D721Med (cell line): ENCODE results near the gene RAD51C.
A peak's percentile ranks its signal among the peaks of the same experiment; 100 is the strongest.
"Not testable (repeated sequence)": the region's sequence is repeated elsewhere in the genome, so short reads cannot be mapped to it uniquely, and the experiment has no call there.

Source experiments
- DNase-seq: peaks from one replicate; pipeline ENCODE4 v3.0.0; 2011; ENCODE audit warnings: low spot score; ENCODE audit not compliant: insufficient read length
- FAIRE-seq: peaks from 2 replicates; lab custom pipeline; 2011; peaks lifted over from hg19 to GRCh38; lab: Jason Lieb, UNC
- TF ChIP-seq, protein P1 (sequence below): IDR thresholded peaks from 2 replicates; pipeline ENCODE4 v1.5.1; 2012; ENCODE audit warnings: mild to moderate bottlenecking, control low read depth; ENCODE audit not compliant: insufficient read depth; ENCODE audit errors: missing control alignments

The RAD51C gene

DNA sequence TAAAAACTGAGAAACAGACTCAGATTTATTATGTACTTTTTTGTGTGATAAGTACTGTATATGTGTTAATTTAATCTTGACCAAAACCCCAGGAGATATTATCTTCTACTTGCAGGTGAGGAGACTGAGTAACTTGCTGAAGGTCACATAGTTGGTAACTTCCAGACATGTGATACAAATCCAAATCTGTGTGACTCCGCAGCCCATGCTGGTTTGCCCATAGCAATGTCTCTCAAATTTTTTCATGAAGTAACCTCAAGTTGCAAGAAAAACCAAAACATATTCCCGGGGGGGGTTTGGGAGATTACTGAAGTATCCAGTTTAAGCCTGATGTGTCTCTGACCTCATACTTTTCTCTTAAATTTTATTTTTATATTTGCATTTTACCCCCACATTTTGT lies 3.9 kb upstream of the RAD51C start:
- TF ChIP-seq, protein P1, sequence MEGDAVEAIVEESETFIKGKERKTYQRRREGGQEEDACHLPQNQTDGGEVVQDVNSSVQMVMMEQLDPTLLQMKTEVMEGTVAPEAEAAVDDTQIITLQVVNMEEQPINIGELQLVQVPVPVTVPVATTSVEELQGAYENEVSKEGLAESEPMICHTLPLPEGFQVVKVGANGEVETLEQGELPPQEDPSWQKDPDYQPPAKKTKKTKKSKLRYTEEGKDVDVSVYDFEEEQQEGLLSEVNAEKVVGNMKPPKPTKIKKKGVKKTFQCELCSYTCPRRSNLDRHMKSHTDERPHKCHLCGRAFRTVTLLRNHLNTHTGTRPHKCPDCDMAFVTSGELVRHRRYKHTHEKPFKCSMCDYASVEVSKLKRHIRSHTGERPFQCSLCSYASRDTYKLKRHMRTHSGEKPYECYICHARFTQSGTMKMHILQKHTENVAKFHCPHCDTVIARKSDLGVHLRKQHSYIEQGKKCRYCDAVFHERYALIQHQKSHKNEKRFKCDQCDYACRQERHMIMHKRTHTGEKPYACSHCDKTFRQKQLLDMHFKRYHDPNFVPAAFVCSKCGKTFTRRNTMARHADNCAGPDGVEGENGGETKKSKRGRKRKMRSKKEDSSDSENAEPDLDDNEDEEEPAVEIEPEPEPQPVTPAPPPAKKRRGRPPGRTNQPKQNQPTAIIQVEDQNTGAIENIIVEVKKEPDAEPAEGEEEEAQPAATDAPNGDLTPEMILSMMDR: no peak
- FAIRE-seq: no peak
- DNase-seq: no peak

DNA sequence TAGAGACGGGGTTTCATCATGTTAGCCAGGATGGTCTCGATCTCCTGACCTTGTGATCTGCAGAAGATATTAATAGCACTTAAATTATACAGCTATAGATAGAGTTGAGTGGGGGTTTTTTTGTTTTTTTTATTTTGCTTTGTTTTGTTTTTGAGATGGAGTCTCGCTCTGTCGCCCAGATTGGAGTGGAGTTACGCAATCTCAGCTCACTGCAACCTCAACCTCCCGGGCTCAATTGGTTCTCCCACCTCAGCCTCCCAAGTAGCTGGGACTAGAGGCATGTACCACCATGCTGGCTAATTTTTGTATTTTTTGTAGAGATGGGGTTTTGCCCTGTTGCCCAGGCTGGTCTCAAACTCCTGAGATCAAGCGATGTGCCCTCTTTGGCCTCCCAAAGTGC lies 2.4 kb upstream of the RAD51C start:
- not testable (repeated sequence) for DNase-seq, FAIRE-seq

DNA sequence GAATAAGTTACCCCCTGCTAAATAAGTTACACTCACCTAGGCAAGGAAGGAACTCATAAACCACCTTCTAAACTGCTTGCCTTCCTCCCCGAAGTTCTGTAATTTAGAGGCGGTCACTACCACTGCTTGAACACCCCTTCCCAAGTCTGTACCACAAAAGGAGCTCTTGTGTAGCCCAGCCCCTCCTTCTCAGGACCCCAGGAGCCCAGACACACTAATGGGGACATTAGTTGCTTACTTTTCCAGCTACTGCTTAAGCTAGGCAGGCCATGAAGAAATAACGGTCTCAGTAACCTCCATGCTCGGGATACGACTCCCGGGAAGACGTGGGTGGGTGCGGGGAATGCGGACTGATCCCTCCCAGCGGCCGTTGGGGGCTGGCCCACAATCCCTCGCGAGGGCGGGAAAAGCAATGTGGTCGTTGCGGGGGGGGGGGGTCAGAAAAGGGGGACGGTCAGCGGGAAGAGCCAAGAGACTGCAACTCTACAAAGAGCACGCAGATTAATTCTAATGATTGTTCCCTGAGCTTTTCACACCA lies 632 bp upstream of the RAD51C start, which contains the start of gene TEX14:
TEX14 (minus strand) TSS at position 345 of the 538 bp plus-strand sequence. CDS start 40,044 bp downstream, outside the sequence.
- peak; percentile 45 for DNase-seq

DNA sequence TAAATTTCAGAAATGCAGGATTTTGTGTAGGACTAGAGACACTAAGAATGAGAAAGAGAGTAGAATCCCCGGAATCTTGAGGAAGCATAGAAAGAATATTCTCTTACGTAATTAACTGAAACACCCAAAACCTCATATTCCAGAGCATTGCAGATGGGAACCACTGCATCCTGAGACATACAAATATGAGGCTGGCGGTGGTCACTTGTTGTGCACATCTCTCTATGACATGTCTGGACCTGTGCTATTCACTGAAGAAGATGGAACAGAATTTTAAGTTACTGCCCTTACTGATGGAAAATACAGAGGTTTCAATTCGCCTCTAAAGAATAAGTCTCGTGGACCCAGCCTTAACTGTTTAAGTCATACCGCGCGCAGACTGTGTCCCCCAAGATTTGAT lies 806 bp downstream of the RAD51C start:
- DNase-seq (no peak), FAIRE-seq (no peak)
- TF ChIP-seq, protein P1: no peak

More for the DNA sequence above, 632 bp upstream of the RAD51C start, which contains the start of gene TEX14:
- no peak for FAIRE-seq
- TF ChIP-seq, protein P1: no peak

DNA sequence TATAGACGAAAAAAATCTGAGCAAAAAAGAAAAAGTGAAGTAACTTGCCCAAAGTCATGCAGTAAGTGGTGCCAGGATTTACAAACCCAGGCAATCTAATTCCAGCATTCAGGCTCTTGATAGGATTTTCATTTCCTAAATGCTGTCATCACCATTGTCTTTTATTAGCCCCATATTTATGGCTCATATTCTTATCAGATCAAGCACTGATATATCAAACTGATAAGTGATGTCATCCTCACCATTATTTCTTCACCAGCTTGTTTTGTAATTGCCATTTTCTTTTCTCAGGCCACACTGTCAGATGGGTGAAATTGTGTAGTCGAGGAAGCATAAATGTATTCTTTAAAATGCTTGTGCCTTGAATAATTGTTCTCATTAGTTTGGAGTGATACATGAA lies 1.3 kb downstream of the RAD51C start:
- FAIRE-seq: no peak
- no peak for DNase-seq
- TF ChIP-seq, protein P1: no peak

DNA sequence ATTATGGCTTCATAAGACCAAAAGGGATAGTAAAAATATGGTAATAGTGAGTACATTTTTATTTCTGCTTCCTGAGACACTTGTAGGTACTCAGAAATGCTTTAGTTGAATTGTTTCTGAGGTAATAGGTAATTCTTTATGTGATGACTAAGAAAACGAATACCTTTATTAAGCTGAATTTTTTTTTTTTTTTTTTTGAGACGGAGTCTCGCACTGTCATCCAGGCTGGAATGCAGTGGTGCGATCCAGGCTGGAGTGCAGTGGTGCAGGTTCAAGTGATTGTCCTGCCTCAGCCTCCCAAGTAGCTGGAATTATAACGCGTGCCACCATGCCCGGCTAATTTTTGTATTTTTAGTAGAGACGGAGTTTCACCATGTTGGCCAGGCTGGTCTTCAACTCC lies 1.9 kb downstream of the RAD51C start:
- TF ChIP-seq, protein P1: no peak
- FAIRE-seq (no peak), DNase-seq (no peak)

DNA sequence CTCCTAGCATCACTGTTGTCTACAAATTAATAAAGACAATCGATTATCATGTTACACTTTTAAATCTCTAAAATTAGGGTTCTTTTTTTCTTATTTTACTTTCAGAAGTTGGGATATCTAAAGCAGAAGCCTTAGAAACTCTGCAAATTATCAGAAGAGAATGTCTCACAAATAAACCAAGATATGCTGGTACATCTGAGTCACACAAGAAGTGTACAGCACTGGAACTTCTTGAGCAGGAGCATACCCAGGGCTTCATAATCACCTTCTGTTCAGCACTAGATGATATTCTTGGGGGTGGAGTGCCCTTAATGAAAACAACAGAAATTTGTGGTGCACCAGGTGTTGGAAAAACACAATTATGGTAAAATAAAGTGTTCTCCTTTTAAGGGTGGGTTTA lies 2.4 kb downstream of the RAD51C start:
- FAIRE-seq: no peak
- TF ChIP-seq, protein P1: no peak

DNA sequence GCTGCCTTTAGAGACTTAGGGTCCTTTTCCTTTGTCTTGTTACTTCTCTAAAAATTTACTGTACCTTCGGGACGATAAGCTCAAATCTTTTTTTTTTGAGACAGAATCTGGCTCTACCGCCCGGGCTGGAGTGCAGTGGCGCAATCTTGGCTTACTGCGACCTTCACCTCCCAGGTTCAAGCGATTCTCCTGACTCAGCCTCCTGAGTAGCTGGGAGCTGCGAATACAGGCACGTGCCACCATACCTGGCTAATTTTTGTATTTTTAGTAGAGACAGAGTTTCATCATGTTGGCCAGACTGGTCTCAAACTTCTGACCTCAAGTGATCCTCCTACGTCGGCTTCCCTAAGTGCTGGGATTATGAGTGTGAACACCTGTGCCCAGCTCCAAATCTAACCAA lies 7.4 kb downstream of the RAD51C start:
- DNase-seq (no peak), FAIRE-seq (no peak)
- TF ChIP-seq, protein P1: no peak

More for the DNA sequence above, 2.4 kb downstream of the RAD51C start:
- DNase-seq: no peak
